Sigmoid colon (tissue), 7 donors: ENCODE data around the gene FBXL7. TPM values are rescaled to one million over a fixed set of nuclear protein-coding genes. Genes with fewer than 3 reads are reported as not detected.

ENCODE experiments used
- DNase-seq: peaks from one replicate; pipeline ENCODE4 v3.0.0-alpha.2; 2019
- H3K27ac ChIP-seq, 4 donors: fragments of 200-600 bp; sonication (generic); one replicate each; pipeline ENCODE4 v1.5.1; 2016 to 2019; ENCODE audit warnings: mild to moderate bottlenecking in 1 of 4
- H3K27me3 ChIP-seq, 3 donors: fragments of 200-600 bp; sonication (generic); one replicate each; pipeline ENCODE4 v1.5.1; 2019; ENCODE audit warnings: mild to moderate bottlenecking in 1 of 3
- H3K36me3 ChIP-seq, 4 donors: fragments of 200-600 bp; sonication (generic); one replicate each; pipeline ENCODE4 v1.5.1; 2016 to 2019
- H3K4me1 ChIP-seq, 4 donors: fragments of 200-600 bp; sonication (generic); one replicate each; pipeline ENCODE4 v1.5.1; 2017 to 2019
- H3K4me3 ChIP-seq, 4 donors: fragments of 200-600 bp; sonication (generic); one replicate each; pipeline ENCODE4 v1.5.1; 2017 to 2019; ENCODE audit warnings: mild to moderate bottlenecking in 2 of 4, moderate library complexity in 1 of 4
- H3K9me3 ChIP-seq, 4 donors: fragments of 200-600 bp in 3 of 4; sonication (generic) in 3 of 4; one replicate each; pipeline versions ENCODE4 v1.5.1 to v1.6.1; 2013 to 2019
- CTCF ChIP-seq, 4 experiments: fragments of 450-650 bp in 3 of 4; fragments of 200-600 bp in 1 of 4; IDR thresholded peaks; one replicate each; pipeline ENCODE4 v1.5.1; 2016 to 2019; ENCODE audit warnings: antibody characterized with exemption in 4 of 4, mild to moderate bottlenecking in 3 of 4, moderate library complexity in 2 of 4
- EP300 ChIP-seq, 4 donors: sonication (generic); formaldehyde crosslinking; IDR thresholded peaks; one replicate each; pipeline ENCODE4 v1.6.1; 2017; ENCODE audit warnings: antibody characterized with exemption in 4 of 4
- POLR2A ChIP-seq, 2 donors: fragments of 450-650 bp; IDR thresholded peaks; one replicate each; pipeline ENCODE4 v1.6.1; 2016; ENCODE audit warnings: antibody characterized with exemption in 2 of 2, mild to moderate bottlenecking in 2 of 2, moderate library complexity in 2 of 2
- POLR2AphosphoS5 ChIP-seq, 4 donors: sonication (generic); formaldehyde crosslinking; IDR thresholded peaks; one replicate each; pipeline ENCODE4 v1.6.1; 2017; ENCODE audit warnings: antibody characterized with exemption in 4 of 4
- WGBS, 2 donors: extraction: QIAGEN DNeasy Blood & Tissue Kit; methylation state at CpG; one replicate each; pipeline ENCODE4 v1.1.7; 2013; 5-methylcytosine and 5-hydroxymethylcytosine counted together
- intact Hi-C: fragments of 100-400 bp; cut with DNase I; formaldehyde crosslinking; loops from one replicate; pipeline ENCODE4 v1.15.1; 2023
- polyA plus RNA-seq, 3 donors: library from polyadenylated mRNA; stranded (reverse); fragments of 200-250 nt; gene quantifications; one replicate each; pipeline ENCODE4 v1.2.3, GENCODE V29; 2013
- total RNA-seq, 4 donors: library from RNA; depleted of rRNA; stranded (reverse); fragments of >200 nt; gene quantifications; one replicate each; pipeline ENCODE4 v1.1.0, GENCODE V29; 2016
- donor health status: healthy with polysubstance abuse.
- donor health status: Bipolar disorder and iron deficiency.
- donor health status: healthy.

FBXL7 gene
- total and polyA plus RNA-seq, 7 donors = 0.92 to 44.3 (median 18.2) TPM

GRCh38 chr5:15592728-15593127 lies 92.7 kb downstream of the FBXL7 start:
- H3K9me3 ChIP-seq = no peaks in the 10 kb centered on the region
- DNase-seq = no peak
- intact Hi-C loops = no loop called here
- no peak overlapping the region for H3K4me3 ChIP-seq
- WGBS, 2 donors = 60 to 67% methylated on average over 4 of the region's 4 CpGs
- TF ChIP-seq EP300 (IDR thresholded peaks at IDR 0.05) = no peak
- no peak for TF ChIP-seq POLR2A (IDR thresholded peaks at IDR 0.05)
- no peak for TF ChIP-seq POLR2AphosphoS5 (IDR thresholded peaks at IDR 0.05)
- H3K4me1 ChIP-seq = no peaks in the 10 kb centered on the region
- H3K36me3 ChIP-seq = no peaks in the 10 kb centered on the region
- no peaks in the 10 kb centered on the region for H3K27me3 ChIP-seq
- H3K27ac ChIP-seq = no peak overlapping the region

GRCh38 chr5:15594977-15595568 lies 95.1 kb downstream of the FBXL7 start:
- H3K4me1 ChIP-seq = no peaks in the 10 kb centered on the region
- H3K4me3 ChIP-seq = no peak overlapping the region
- intact Hi-C loops = no loop called here
- H3K27ac ChIP-seq = no peak overlapping the region
- no peaks in the 10 kb centered on the region for H3K27me3 ChIP-seq
- 67 to 75% methylated on average over 7 of the region's 7 CpGs for WGBS, 2 donors
- H3K36me3 ChIP-seq = no peaks in the 10 kb centered on the region
- DNase-seq = no peak
- TF ChIP-seq EP300 (IDR thresholded peaks at IDR 0.05) (no peak), POLR2A (IDR thresholded peaks at IDR 0.05) (no peak), POLR2AphosphoS5 (IDR thresholded peaks at IDR 0.05) (no peak), CTCF (IDR thresholded peaks at IDR 0.05) (no peak)
- no peaks in the 10 kb centered on the region for H3K9me3 ChIP-seq

- H3K4me3 ChIP-seq = no peak overlapping the region
- H3K9me3 ChIP-seq = no peaks in the 10 kb centered on the region
- H3K27me3 ChIP-seq = no peaks in the 10 kb centered on the region
- H3K36me3 ChIP-seq = no peaks in the 10 kb centered on the region
- 75 to 82% methylated on average over 3 of the region's 3 CpGs for WGBS, 2 donors
- no peak for TF ChIP-seq POLR2AphosphoS5 (IDR thresholded peaks at IDR 0.05)
- TF ChIP-seq EP300 (IDR thresholded peaks at IDR 0.05) = no peak
- no peak for TF ChIP-seq POLR2A (IDR thresholded peaks at IDR 0.05)
- TF ChIP-seq CTCF (IDR thresholded peaks at IDR 0.05) = no peak
- no peak overlapping the region for H3K27ac ChIP-seq
- intact Hi-C loops = no loop called here
- H3K4me1 ChIP-seq = no peaks in the 10 kb centered on the region
- no peak for DNase-seq
These were observed 95.9 kb downstream of the FBXL7 start for GRCh38 chr5:15595929-15596328.

- Histone ChIP-seq H3K36me3 (no peaks in the 10 kb centered on the region), H3K27ac (no peak overlapping the region), H3K9me3 (no peaks in the 10 kb centered on the region), H3K4me1 (peaks cover 0 to 3% (median 0%) of the 10 kb centered on the region in 4 donors), H3K4me3 (no peak overlapping the region), H3K27me3 (no peaks in the 10 kb centered on the region)
- intact Hi-C loops = no loop called here
- no peak for TF ChIP-seq POLR2AphosphoS5 (IDR thresholded peaks at IDR 0.05)
- no peak for TF ChIP-seq POLR2A (IDR thresholded peaks at IDR 0.05)
- TF ChIP-seq CTCF (IDR thresholded peaks at IDR 0.05) = no peak
- no peak for TF ChIP-seq EP300 (IDR thresholded peaks at IDR 0.05)
- 95 to 100% methylated on average over 1 of the region's 1 CpG for WGBS, 2 donors
- no peak for DNase-seq
These were observed 97.0 kb downstream of the FBXL7 start for GRCh38 chr5:15596936-15597335.

- TF ChIP-seq POLR2AphosphoS5 (IDR thresholded peaks at IDR 0.05) = no peak
- no peak for TF ChIP-seq POLR2A (IDR thresholded peaks at IDR 0.05)
- no peak for TF ChIP-seq EP300 (IDR thresholded peaks at IDR 0.05)
- no peaks in the 10 kb centered on the region for H3K9me3 ChIP-seq
- intact Hi-C loops = no loop called here
- H3K27me3 ChIP-seq = no peaks in the 10 kb centered on the region
- WGBS, 2 donors = 86 to 92% methylated on average over 1 of the region's 1 CpG
- H3K4me1 ChIP-seq = peaks cover 0 to 3% (median 0%) of the 10 kb centered on the region in 4 donors
- H3K27ac ChIP-seq = no peak overlapping the region
- H3K4me3 ChIP-seq = no peak overlapping the region
- no peaks in the 10 kb centered on the region for H3K36me3 ChIP-seq
- no peak for DNase-seq
These were observed 97.8 kb downstream of the FBXL7 start for GRCh38 chr5:15597804-15598203.
